H1 (cell line): ENCODE data around the gene PLTP. TPM values are rescaled to one million over a fixed set of nuclear protein-coding genes. Genes with fewer than 3 reads are reported as not detected.

Experiments
- CTCF ChIA-PET: fragments of 300-600 bp; sonication (Branson Sonifier 250); formaldehyde crosslinking; loops from one replicate; lab custom pipeline; 2021; ENCODE audit not compliant: partially characterized antibody; lab: Charles Lee
- POLR2A ChIA-PET: fragments of 300-600 bp; sonication (Branson Sonifier 250); formaldehyde crosslinking; loops from one replicate; lab custom pipeline; 2021; ENCODE audit warnings: inconsistent platforms; ENCODE audit not compliant: partially characterized antibody; lab: Charles Lee
- DNase-seq, 2 experiments: peaks; one replicate each; pipeline versions ENCODE4 v3.0.0 to v3.0.0-alpha.2; 2010 to 2022; ENCODE audit warnings: low spot score in 2 of 2, low read depth in 1 of 2, mixed read lengths in 1 of 2
- FAIRE-seq: peaks from 2 replicates; lab custom pipeline; 2011; peaks lifted over from hg19 to GRCh38; lab: Jason Lieb, UNC
- H2AFZ ChIP-seq: 2 replicates; pipeline ENCODE4 v1.8.1; 2012; ENCODE audit warnings: low read length, inconsistent platforms
- H2AK5ac ChIP-seq: 2 replicates; pipeline ENCODE4 v1.6.1; 2013; ENCODE audit warnings: low read depth, low read length
- H2BK120ac ChIP-seq: replicated peaks from 2 replicates; pipeline ENCODE3; 2013; ENCODE audit warnings: low read depth, low read length, inconsistent platforms
- H2BK12ac ChIP-seq: 2 replicates; pipeline ENCODE4 v1.6.1; 2013; ENCODE audit warnings: low read depth, low read length
- H2BK15ac ChIP-seq: 2 replicates; pipeline ENCODE4 v1.6.1; 2013; ENCODE audit warnings: low read length
- H2BK20ac ChIP-seq: 2 replicates; pipeline ENCODE4 v1.6.1; 2013; ENCODE audit warnings: low read length
- H2BK5ac ChIP-seq: 2 replicates; pipeline ENCODE4 v1.6.1; 2013; ENCODE audit warnings: low read depth, low read length
- H3K14ac ChIP-seq: 2 replicates; pipeline ENCODE4 v1.6.1; 2013; ENCODE audit warnings: inconsistent platforms; ENCODE audit not compliant: insufficient read length
- H3K18ac ChIP-seq: 2 replicates; pipeline ENCODE4 v1.6.1; 2013; ENCODE audit warnings: low read length; ENCODE audit errors: extremely low read depth
- H3K23ac ChIP-seq: 2 replicates; pipeline ENCODE4 v1.6.1; 2013; ENCODE audit warnings: inconsistent platforms; ENCODE audit not compliant: insufficient read length
- H3K23me2 ChIP-seq: 2 replicates; pipeline ENCODE4 v1.6.1; 2013; ENCODE audit warnings: low read depth, low read length
- H3K27ac ChIP-seq: 2 replicates; pipeline ENCODE4 v1.6.1; 2011; ENCODE audit warnings: low read depth, low read length, inconsistent platforms
- H3K27me3 ChIP-seq, 4 experiments: replicated peaks in 1 of 4; 1 replicate in 1 of 4; 2 replicates in 3 of 4; pipeline versions ENCODE4 v1.6.1 to v1.8.1; 2011 to 2013; ENCODE audit warnings: low read length in 3 of 4, mild to moderate bottlenecking in 3 of 4, inconsistent platforms in 2 of 4, mixed read lengths in 2 of 4, moderate library complexity in 1 of 4; ENCODE audit not compliant: control insufficient read depth in 3 of 4, insufficient read depth in 3 of 4; ENCODE audit errors: extremely low read depth in 1 of 4
- H3K36me3 ChIP-seq, 4 experiments: 2 replicates each; pipeline versions ENCODE4 v1.6.1 to v1.8.1; 2011 to 2013; ENCODE audit warnings: mild to moderate bottlenecking in 4 of 4, low read length in 3 of 4, moderate library complexity in 2 of 4, control low read depth in 1 of 4, inconsistent platforms in 1 of 4; ENCODE audit not compliant: insufficient read depth in 4 of 4, control insufficient read depth in 2 of 4
- H3K4ac ChIP-seq: replicated peaks from 2 replicates; pipeline ENCODE3; 2013; ENCODE audit warnings: low read length, low read depth, mixed read lengths, inconsistent platforms; ENCODE audit not compliant: insufficient read length
- H3K4me1 ChIP-seq, 4 experiments: replicated peaks in 1 of 4; 1 replicate in 1 of 4; 2 replicates in 3 of 4; pipeline versions ENCODE4 v1.6.1 to v1.8.1; 2011 to 2013; ENCODE audit warnings: low read length in 3 of 4, inconsistent platforms in 2 of 4, mixed read lengths in 1 of 4; ENCODE audit not compliant: insufficient read depth in 4 of 4, control insufficient read depth in 3 of 4
- H3K4me2 ChIP-seq, 2 experiments: 2 replicates each; pipeline versions ENCODE4 v1.6.1 to v1.8.1; 2011 to 2013; ENCODE audit warnings: low read depth in 2 of 2, low read length in 2 of 2, control low read depth in 1 of 2, inconsistent platforms in 1 of 2, mild to moderate bottlenecking in 1 of 2; ENCODE audit not compliant: insufficient read depth in 1 of 2
- H3K4me3 ChIP-seq, 4 experiments: fragments of 200-600, 300-600 bp in 1 of 4; sonication (generic), shearing (Covaris generic), sonication (Bioruptor Twin) in 1 of 4; 2 replicates each; pipeline versions ENCODE4 v1.5.1 to v1.8.1; 2011 to 2016; ENCODE audit warnings: low read length in 4 of 4, low read depth in 3 of 4, control low read depth in 2 of 4, inconsistent platforms in 2 of 4, mild to moderate bottlenecking in 2 of 4, mixed read lengths in 1 of 4, moderate library complexity in 1 of 4; ENCODE audit not compliant: insufficient read depth in 2 of 4; ENCODE audit errors: extremely low read depth in 1 of 4
- H3K56ac ChIP-seq: replicated peaks from 2 replicates; pipeline ENCODE3; 2013; ENCODE audit warnings: low read depth, mild to moderate bottlenecking, mixed read lengths, low read length, inconsistent platforms; ENCODE audit not compliant: insufficient read length
- H3K79me1 ChIP-seq: 2 replicates; pipeline ENCODE4 v1.6.1; 2013; ENCODE audit warnings: low read depth, low read length, control low read depth
- H3K79me2 ChIP-seq, 2 experiments: 2 replicates each; pipeline versions ENCODE4 v1.6.1 to v1.8.1; 2012 to 2013; ENCODE audit warnings: low read length in 2 of 2, mild to moderate bottlenecking in 2 of 2, inconsistent platforms in 1 of 2; ENCODE audit not compliant: insufficient read depth in 2 of 2, control insufficient read depth in 1 of 2
- H3K9ac ChIP-seq, 4 experiments: replicated peaks in 1 of 4; 1 replicate in 1 of 4; 2 replicates in 3 of 4; pipeline versions ENCODE4 v1.6.1 to v1.8.1; 2011 to 2013; ENCODE audit warnings: low read depth in 3 of 4, low read length in 3 of 4, control low read depth in 2 of 4, mild to moderate bottlenecking in 2 of 4, moderate library complexity in 2 of 4, inconsistent platforms in 1 of 4; ENCODE audit errors: extremely low read depth in 1 of 4
- H3K9me3 ChIP-seq, 2 experiments: 2 replicates each; pipeline versions ENCODE4 v1.6.1 to v1.8.1; 2012 to 2013; ENCODE audit warnings: mild to moderate bottlenecking in 2 of 2, moderate library complexity in 2 of 2, control low read depth in 1 of 2, inconsistent platforms in 1 of 2, low read depth in 1 of 2, low read length in 1 of 2, mixed read lengths in 1 of 2; ENCODE audit not compliant: insufficient read depth in 2 of 2
- H4K20me1 ChIP-seq, 2 experiments: replicated peaks in 1 of 2; 2 replicates each; pipeline versions ENCODE3 to v1.8.1; 2011 to 2013; ENCODE audit warnings: inconsistent platforms in 2 of 2, low read length in 2 of 2, mild to moderate bottlenecking in 1 of 2; ENCODE audit not compliant: insufficient read depth in 2 of 2, control insufficient read depth in 1 of 2
- H4K5ac ChIP-seq: 2 replicates; pipeline ENCODE4 v1.6.1; 2013; ENCODE audit warnings: low read length, low read depth, mixed read lengths, inconsistent platforms; ENCODE audit not compliant: insufficient read length
- H4K8ac ChIP-seq: 2 replicates; pipeline ENCODE4 v1.8.0; 2013; ENCODE audit warnings: mild to moderate bottlenecking, moderate library complexity, low read length, inconsistent platforms; ENCODE audit not compliant: insufficient read depth; ENCODE audit errors: extremely low read depth
- H4K91ac ChIP-seq: replicated peaks from 2 replicates; pipeline ENCODE3; 2013; ENCODE audit warnings: low read length, mixed read lengths, inconsistent platforms; ENCODE audit not compliant: insufficient read length
- KDM1A ChIP-seq: fragments of 200-600, 300-600 bp; sonication (generic); IDR thresholded peaks from 2 replicates; pipeline ENCODE4 v1.7.1; 2016; ENCODE audit warnings: mild to moderate bottlenecking, low read length, borderline replicate concordance
- POLR2A ChIP-seq, 2 experiments: IDR thresholded peaks; 1 replicate in 1 of 2; 2 replicates in 1 of 2; pipeline ENCODE4 v1.6.1; 2011; ENCODE audit warnings: low read depth in 2 of 2, low read length in 2 of 2, mild to moderate bottlenecking in 2 of 2; ENCODE audit errors: control extremely low read depth in 1 of 2
- WGBS, 2 experiments: shearing (Covaris generic) in 1 of 2; methylation state at CpG; one replicate each; pipeline versions ENCODE4 v1.1.6 to v1.1.7; 2013 to 2015; ENCODE audit warnings: low lambda C conversion rate in 2 of 2, mixed read lengths in 2 of 2, inconsistent platforms in 1 of 2, low coverage in 1 of 2, missing lambda C conversion rate in 1 of 2; ENCODE audit not compliant: insufficient replicate concordance in 2 of 2, insufficient coverage in 1 of 2, insufficient read length in 1 of 2; ENCODE audit errors: extremely low coverage in 1 of 2, missing lambda C conversion rate in 1 of 2; 5-methylcytosine and 5-hydroxymethylcytosine counted together
- polyA plus RNA-seq, 7 experiments: library from polyadenylated mRNA; depleted of rRNA in 3 of 7; stranded (reverse) in 5 of 7; unstranded in 2 of 7; fragments of >200 nt in 5 of 7; fragments of 200-250 nt in 2 of 7; gene quantifications; 1 replicate in 5 of 7; 2 replicates in 1 of 7; 4 replicates in 1 of 7; pipeline versions ENCODE4 v1.2.1 to v1.2.3, GENCODE V29; 2011 to 2013; ENCODE audit warnings: missing spikeins in 2 of 7, mixed read lengths in 2 of 7
- total RNA-seq: library from RNA; stranded (reverse); fragmentation: NEBNext Ultra II Directional; extraction: Animal tissue kit (Norgen Biotek cat#: 25700); gene quantifications from 2 replicates; pipeline ENCODE4 v1.2.1, GENCODE V29; 2021

The PLTP gene
- total and polyA plus RNA-seq, 2 of the 8 experiments (the other 6 are each of a cell fraction or from before 2014, with no cell fraction given) = 120 to 194 TPM

GRCh38 chr20:45892828-45893500 lies 19.0 kb downstream of the PLTP start:
- ChIA-PET CTCF (interaction anchor here (0.7 to 6.3 kb wide), 11 partner anchors 9 to 77 kb away, joined by 3 to 40 read pairs (median 9); partner anchors contain the start of gene ZSWIM1), POLR2A (interaction anchor here (0.6 to 11.2 kb wide), 14 partner anchors 8 to 101 kb away, joined by 3 to 172 read pairs (median 4); partner anchors contain the start of genes DNTTIP1, PCIF1, PLTP and WFDC3)
- TF ChIP-seq KDM1A = no peak
- peak in 1 of 2 experiments; percentile 53; a peak in 2 of 3 replicates for TF ChIP-seq POLR2A (IDR thresholded peaks at IDR 0.05; ENCODE audit: control extremely low read depth in 1 of 2, low read depth in 2 of 2, low read length in 2 of 2)
- Histone ChIP-seq H3K9ac (no peak overlapping the region), H4K5ac (no peak overlapping the region), H3K79me1 (peaks cover 3% of the 10 kb centered on the region; the same call in 1 of the 2 replicates), H2BK120ac (no peak overlapping the region), H2BK15ac (no peak overlapping the region), H3K23ac (no peak overlapping the region), H3K4me1 (peaks cover 0 to 10% (median 6%) of the 10 kb centered on the region in 4 experiments; a peak in 6 of 7 replicates), H3K36me3 (peaks cover 8 to 22% (median 16%) of the 10 kb centered on the region in 4 experiments), H2BK20ac (no peak overlapping the region), H2BK5ac (no peak overlapping the region), H3K56ac (no peak overlapping the region), H2BK12ac (no peak overlapping the region), H3K4me3 (no peak overlapping the region), H4K20me1 (peaks cover 0 to 10% of the 10 kb centered on the region in 2 experiments), H3K9me3 (no peaks in the 10 kb centered on the region), H3K27ac (no peak overlapping the region), H3K79me2 (peaks cover 0 to 7% of the 10 kb centered on the region in 2 experiments; a peak in 1 of 4 replicates), H3K14ac (no peak overlapping the region), H2AK5ac (no peak overlapping the region), H2AFZ (no peak overlapping the region), H3K23me2 (peaks cover 15% of the 10 kb centered on the region; the same call in 1 of the 2 replicates), H4K91ac (no peak overlapping the region), H4K8ac (no peak overlapping the region), H3K4me2 (no peak overlapping the region; a peak in 1 of 4 replicates), H3K4ac (no peak overlapping the region), H3K18ac (no peak overlapping the region), H3K27me3 (no peaks in the 10 kb centered on the region)
- DNase-seq (no peak), FAIRE-seq (no peak)
- WGBS, 2 experiments = 85% methylated on average over 4 of the region's 4 CpGs; no CpG with 5 or more reads in 1 of the 2 experiments
